ENCODE measurements around the gene LPCAT3. TPM values are rescaled to one million over a fixed set of nuclear protein-coding genes. Genes with fewer than 3 reads are reported as not detected.
A peak's percentile ranks its signal among the peaks of the same experiment; 100 is the strongest.
"Not testable (repeated sequence)": the region's sequence is repeated elsewhere in the genome, so short reads cannot be mapped to it uniquely, and the experiment has no call there.

LPCAT3 gene
- polyA plus RNA-seq, 4 donors, result 49.7 to 65.7 (median 64.2) TPM

DNA sequence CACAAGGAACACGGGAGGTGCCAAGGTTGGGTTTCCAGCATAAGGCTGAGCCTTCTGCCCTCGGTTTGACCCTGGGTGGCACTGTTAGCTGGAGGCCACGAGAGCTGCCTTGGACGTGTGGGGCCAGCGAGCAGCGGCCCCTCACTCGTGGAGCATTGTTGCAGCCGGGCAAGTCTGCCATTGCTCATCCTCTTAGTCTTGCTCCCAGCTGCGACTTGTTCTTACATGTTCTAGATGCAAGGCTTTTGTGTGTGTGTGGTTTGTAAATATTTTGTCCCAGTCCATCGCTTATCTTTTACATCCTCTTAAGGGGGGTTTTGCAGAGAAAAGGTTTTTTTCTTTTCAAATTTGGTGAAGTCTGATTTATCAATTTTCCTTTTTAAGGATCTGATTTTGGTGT, 21.1 kb upstream of the LPCAT3 start:
- no peak for DNase-seq (ENCODE audit: low read depth in 4 of 4, low spot score in 2 of 4)

DNA sequence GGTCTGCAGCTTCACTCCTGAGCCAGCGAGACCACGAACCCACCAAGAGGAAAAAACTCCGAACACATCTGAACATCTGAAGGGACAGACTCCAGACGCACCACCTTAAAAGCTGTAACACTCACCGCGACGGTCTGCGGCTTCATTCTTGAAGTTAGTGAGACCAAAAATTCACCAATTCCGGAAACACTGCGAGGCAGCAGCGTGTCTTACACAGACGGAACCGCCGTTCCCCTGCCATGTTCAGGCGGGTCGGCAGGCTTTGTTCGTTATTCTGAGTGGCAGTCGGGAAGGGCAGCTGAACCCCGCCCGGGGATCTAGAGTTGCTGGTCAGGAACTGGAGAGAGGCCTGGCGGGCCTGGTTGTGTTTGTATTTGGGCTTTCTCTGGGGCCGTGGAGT, 20.3 kb upstream of the LPCAT3 start:
- no peak for DNase-seq (ENCODE audit: low read depth in 4 of 4, low spot score in 2 of 4)

DNA sequence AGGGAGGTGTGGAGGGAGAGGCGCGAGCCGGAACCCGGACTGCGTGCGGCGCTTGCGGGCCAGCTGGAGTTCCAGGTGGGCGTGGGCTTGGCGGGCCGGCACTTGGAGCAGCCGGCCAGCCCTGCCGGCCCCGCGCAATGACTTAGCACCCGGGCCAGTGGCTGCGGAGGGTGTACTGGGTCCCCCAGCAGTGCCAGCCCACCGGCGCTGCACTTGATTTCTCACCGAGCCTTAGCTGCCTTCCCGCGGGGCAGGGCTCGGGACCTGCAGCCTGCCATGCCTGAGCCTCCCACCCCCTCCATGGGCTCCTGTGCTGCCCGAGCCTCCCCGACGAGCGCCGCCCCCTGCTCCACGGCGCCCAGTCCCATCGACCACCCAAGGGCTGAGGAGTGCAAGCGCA, 19.1 kb upstream of the LPCAT3 start:
- not testable (repeated sequence) for DNase-seq (ENCODE audit: low read depth in 4 of 4, low spot score in 2 of 4)

DNA sequence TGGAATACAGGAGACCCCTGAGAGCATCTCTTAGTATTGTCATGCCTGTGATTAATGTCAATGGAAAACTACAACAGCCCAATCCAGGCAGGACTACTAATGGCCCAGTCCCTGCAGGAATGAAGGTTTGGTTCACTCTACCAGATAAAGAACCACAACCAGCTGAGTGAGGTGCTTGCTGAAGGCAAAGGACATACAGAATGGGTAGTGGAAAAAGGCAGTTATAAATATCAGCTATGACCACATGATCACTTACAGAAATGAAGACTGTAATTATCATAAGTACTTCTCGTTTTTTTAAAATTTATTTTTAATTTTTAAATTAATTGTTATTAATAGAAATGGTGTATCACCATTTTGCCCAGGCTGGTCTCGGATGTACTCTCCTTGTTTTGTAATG, 17.2 kb upstream of the LPCAT3 start:
- DNase-seq (ENCODE audit: low read depth in 4 of 4, low spot score in 2 of 4), result no peak

DNA sequence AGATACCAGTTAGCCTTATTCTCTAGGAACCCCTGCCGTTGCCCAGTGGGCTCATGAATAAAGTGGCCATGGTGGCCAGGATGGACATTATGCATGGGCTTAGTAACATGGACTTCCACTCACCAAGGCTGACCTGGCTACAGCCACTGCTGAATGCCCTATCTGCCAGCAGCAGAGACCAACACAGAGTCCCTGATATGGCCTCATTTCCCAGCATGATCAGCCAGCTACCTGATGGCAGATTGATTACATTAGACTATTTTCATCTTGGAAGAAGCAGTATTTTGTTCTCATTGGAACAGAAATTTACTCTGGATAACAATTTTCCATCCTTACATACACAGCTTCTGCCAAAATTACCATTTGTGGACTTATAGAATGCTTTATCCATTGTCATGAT, 16.2 kb upstream of the LPCAT3 start:
- DNase-seq (ENCODE audit: low read depth in 4 of 4, low spot score in 2 of 4), result no peak

DNA sequence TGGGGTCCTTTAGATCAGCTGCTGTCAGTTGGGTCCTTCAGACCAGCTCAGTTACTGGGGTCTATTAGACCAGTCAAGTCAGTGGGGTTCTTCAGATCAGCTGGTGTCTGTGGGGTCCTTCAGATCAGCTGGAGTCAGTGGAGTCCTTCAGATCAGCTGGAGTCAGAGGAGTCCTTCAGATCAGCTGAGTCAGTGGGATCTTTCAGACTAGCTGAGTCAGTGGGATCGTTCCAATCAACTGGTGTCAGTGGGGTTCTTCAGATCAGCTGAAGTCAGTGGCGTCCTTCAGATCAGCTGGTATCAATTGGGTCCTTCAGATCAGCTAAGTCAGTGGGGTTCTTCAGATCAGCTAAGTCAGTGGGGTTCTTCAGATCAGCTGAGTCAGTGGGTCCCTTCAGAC, 14.7 kb upstream of the LPCAT3 start:
- DNase-seq (ENCODE audit: low read depth in 4 of 4, low spot score in 2 of 4), result no peak

DNA sequence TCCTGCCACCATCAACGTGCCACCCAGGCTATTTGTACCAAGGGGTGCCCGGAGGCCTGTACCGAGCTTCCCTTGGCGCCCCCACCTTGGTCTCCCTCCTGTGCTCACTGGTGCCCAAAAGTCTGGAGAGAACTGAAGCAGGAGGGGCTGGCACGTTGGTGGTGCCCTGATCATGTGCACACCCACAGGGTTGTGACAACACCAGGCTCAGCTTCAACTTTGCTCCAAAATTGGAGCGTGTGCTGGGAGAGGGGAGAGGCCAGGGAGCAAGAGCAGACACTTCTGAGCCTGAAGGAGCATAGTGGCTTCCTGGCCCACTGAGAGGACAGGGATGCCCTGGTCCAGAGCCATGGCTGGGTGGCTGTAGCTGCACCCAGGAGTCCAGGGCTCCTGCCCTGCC, 13.0 kb upstream of the LPCAT3 start:
- no peak for DNase-seq (ENCODE audit: low read depth in 4 of 4, low spot score in 2 of 4)

DNA sequence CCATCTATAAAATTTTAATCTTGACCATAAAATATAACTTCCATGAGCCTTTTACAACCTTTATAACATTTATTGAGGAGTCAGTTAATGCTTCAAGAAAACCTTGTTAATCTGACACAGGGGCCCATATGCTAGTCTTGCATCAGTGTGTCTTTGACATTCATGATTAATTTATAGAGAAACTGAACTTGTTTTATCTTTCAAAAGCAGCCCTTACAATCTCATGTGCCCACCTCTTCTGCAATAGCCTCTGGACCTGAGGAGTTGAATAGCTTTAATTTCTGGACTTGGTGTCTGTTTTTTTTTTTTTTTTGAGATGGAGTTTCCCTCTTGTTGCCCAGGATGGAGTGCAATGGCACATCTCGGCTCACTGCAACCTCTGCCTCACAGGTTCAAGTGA, 8.6 kb upstream of the LPCAT3 start:
- no peak for DNase-seq (ENCODE audit: low read depth in 4 of 4, low spot score in 2 of 4)

DNA sequence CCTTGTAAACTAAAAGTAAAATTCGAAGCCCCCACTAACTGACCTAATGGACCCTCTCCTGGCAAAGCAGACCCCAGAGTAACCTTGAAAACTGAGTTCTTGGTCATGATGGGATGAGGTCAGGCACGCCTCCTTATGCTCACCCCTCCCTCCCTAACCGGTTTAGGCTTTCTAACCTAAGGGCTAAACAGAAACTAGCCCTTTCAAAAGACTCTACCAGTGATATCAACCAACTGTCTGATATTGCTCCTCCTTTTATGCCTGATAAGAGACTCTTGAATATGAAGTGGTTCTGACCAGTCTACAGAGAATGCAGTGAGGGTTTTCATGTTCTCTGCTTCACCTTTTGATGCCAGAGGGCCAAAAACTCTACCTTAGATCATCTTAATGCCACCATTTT, 4.8 kb upstream of the LPCAT3 start:
- no peak for DNase-seq (ENCODE audit: low read depth in 4 of 4, low spot score in 2 of 4)

DNA sequence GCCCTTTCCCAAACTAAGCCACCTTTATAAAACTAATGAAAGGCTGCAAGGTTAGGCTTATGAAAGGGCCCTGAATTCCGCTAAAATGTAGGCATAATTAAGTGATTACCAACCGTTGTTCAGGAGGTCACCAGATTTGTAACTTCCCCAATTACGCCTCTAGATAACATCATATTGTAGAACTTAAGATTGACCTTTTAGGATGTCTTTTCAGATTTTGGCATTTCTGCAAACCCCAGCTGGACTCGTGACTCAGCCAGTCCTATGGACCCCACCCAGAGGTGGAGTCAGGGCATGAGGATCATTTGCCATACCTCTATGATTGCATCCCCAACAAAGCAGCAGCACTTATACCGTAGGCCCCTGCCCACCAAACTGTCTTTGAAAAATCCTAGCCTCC, 3.7 kb upstream of the LPCAT3 start:
- DNase-seq (ENCODE audit: low read depth in 4 of 4, low spot score in 2 of 4), result no peak

DNA sequence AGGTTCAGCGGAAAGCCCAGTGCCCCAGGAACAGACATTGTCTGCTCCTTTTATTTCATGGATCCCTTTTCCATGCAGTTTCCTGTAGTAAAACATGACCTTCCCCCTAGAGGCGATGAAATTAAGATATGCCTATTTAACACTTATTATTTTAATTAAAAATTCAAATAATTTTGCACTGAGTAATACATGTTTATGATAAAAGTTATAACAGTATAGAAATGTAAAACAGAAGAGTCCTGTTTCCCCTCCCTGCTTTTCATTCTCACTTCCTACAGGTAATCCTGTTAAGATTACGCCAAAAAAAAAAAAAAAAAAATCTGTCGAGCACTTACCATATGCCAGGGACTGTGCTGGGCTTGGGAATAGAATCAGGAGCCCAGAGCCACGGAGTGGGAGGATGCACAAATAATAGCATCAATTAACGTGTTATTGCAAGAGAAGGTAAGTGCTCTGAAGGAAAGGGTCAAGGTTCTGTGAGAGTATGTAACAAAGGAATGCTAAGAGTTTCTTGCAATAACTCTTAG, 830 bp upstream of the LPCAT3 start:
- peak in 1 of 4 donors; percentile 1 for DNase-seq (ENCODE audit: low read depth in 4 of 4, low spot score in 2 of 4)

DNA sequence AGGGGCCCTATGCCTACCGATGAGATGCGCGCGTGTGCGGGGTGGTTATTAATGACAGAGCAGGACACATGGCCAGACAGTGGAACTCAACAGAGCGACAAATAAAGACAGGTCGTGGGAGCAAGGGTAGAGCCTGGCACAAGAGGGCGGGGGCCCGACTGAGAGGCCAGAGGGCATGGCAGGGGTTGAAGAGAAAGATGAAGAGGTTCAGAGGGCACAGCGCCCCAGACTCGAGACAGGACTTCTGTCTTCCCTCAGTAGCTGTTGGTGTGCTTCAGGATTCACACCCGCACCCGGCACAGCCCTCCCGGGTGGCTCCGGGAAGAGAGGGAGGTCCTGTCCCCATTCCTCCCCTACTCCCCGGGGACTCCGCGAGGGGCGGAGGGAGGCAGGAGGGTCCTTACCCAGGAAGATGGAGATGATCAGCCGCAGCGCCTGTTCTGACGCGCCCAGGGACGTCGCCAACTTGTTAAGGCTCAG, 366 bp downstream of the LPCAT3 start:
- DNase-seq (ENCODE audit: low read depth in 4 of 4, low spot score in 2 of 4), result peak in 1 of 4 donors; percentile 4

DNA sequence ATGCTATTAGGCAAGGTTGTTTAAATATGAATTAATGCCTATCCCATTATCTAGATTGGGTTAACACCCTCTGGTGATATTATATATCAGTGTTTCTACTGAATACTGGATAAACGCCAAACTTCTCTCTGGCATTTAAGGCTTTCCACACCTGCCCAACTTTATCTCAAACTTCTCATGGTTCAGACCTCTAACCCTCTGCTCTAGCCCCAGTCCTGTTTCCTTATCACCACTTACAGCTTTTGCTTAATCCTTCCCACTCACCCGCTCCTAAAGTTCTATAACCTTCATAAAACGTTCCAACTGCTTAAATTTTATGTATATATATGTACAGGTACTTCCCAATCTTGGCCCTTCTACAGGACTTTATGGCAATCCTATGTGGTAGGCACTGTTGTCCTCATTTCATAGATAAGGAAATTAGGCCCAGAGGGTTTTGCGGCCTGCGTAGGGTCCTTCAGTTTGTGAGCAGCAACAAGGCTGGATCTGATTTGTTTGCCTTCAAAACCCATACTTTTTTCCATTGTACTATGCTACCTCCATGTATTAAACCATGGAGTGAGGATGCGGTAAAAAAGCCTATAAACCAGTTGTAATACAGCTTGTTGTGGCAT, 1.2 kb downstream of the LPCAT3 start:
- DNase-seq (ENCODE audit: low read depth in 4 of 4, low spot score in 2 of 4), result no peak

DNA sequence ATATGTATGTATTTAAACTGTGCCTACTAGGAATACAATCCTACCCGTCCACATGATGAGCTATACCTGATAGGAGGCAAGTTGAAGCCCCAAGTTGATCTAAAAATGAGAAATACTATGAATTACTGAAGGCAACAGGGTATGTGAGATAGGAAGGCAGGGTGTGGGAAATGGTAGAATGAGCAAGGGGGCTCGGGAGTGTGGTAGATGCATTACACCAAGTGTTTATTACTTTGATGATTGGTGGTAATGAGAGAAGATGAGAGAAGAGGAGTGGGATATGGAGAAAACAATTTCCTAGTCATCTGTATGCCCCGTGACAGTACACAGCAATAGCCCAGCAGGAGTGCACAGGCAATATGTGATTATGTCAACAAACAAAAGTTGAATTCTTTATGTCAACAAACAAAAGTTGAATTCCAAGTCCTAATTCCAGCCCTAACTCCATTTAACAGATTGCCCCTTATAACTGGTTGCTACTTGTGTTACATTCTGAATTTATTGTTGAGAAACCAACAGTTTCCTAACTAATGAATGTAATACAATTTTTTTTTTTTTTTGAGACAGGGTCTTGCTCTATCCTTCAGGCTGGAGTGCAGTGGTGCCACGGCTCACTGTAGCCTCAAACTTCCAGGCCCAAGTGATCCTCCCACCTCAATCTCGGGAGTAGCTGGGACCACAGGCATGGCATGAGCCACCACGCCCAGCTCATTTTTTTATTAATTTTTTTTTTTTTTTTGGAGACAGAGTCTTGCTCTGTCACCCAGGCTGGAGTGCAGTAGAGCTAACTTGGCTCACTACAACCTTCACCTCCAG, 2.5 kb downstream of the LPCAT3 start:
- DNase-seq (ENCODE audit: low read depth in 4 of 4, low spot score in 2 of 4), result no peak

DNA sequence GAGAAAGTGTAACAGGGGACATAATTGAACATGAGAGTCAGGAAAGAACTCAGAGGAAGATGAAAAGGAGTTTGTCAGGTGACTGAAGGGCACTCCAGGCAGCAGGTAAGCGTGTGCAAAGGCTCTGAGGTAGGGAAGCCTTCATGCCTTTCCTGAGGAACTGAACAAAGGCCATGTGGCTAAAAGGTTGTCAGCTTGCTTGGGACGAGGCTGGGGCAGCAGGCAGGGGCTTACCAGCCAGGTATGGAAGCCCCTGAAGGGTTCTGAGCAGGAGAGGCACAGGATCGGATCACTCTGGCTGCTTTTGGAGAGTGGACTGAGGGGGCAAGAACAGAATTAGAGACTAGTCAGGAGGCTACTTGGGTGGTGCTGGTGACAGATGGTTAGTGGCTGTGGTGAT, 5.2 kb downstream of the LPCAT3 start:
- DNase-seq (ENCODE audit: low read depth in 4 of 4, low spot score in 2 of 4), result no peak

DNA sequence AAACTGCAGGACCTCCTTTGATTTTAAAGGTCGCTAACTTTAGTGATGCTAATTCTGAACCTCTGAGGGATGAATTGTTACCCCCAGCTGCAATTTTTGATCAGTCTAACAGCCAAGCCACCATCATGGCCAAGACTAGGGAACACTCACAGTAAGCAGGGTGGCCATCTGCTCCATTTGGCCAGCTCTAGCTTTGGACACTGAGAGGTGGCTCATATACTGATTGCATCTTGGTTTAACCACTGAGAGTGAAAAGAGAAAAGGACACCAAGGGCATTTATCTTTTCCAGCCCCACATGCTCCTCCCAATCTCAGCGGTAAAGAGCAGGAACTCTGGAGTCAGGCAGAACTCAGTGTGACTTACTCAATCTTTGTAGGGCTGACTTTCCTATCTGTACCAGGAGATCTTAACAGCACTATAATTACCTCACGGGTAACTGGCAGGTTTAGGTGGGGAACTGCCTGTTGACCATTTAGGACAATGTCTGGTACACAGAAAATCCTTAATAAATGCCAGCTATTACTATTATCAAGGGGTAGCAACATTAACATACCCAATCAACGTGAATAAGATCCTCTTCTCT, 6.2 kb downstream of the LPCAT3 start:
- DNase-seq (ENCODE audit: low read depth in 4 of 4, low spot score in 2 of 4), result no peak

DNA sequence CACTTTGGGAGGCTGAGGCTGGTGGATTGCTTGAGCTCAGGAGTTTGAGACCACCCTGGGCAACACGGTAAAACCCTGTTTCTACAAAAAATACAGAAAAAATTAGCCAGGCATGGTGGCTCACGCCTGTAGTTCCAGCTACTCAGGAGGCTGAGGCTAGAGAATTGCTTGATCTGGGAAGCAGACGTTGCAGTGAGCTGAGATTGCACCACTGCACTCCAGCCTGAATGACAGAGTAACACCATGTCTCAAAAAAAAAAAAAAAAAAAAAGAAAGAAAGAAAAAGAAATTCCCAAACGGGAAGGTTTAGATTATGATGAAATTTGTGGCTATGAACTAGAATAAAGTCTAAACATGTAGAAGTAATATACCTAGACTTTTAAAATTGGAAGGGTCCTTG, 6.9 kb downstream of the LPCAT3 start:
- not testable (repeated sequence) for DNase-seq (ENCODE audit: low read depth in 4 of 4, low spot score in 2 of 4)

DNA sequence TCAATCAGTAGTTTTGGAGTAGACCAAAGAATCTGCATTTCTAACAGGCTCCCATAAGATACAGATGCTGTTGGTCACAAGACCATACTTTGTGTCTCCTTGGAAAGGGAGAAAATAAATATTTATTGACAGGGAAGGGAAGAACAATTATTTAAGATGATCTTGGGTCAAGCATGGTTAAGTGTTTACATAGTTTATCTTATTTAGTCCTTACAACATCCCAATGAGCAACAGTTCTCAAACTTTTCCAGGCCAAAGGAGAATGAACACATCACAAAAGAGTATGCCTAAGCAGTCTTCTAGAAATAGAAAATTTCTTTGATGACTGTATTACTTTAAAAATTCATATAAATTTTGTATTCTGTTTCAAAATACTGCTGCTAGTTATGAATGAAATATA, 8.8 kb downstream of the LPCAT3 start:
- DNase-seq (ENCODE audit: low read depth in 4 of 4, low spot score in 2 of 4), result no peak

DNA sequence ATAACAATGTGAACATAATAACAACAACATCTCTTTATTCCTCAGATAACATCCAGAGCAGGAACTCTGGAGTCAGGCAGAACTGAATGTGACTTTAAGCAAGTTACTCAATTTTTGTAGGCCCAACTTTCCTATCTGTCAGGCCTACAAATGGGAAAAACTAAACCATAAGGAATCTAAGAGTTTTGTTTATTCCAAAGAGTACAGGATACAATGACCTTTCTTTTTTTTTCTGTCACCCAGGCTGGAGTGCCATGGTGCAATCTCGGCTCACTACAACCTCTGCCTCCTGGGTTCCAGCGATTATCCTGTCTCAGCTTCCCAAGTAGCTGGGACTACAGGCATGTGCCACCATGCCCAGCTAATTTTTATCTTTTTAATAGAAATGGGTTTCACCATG, 9.4 kb downstream of the LPCAT3 start:
- DNase-seq (ENCODE audit: low read depth in 4 of 4, low spot score in 2 of 4), result no peak

DNA sequence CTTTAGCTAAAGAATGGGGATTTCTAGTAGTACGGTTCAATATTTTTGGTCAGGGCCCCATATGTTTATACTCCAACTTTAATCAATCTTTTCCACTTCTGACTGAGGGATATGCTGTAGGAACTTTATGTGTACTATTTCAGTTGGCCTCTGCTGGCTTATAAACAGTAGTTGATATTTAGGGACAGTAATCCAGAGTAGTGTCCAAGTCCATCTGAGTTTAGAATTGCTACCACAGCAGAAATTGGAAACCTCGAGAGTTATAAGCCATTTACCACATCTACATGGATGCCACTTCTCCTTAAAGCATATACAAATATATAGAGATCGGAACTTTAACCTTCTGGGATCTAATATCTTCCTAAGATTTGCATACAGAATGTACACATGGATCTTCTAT, 11.6 kb downstream of the LPCAT3 start:
- no peak for DNase-seq (ENCODE audit: low read depth in 4 of 4, low spot score in 2 of 4)

DNA sequence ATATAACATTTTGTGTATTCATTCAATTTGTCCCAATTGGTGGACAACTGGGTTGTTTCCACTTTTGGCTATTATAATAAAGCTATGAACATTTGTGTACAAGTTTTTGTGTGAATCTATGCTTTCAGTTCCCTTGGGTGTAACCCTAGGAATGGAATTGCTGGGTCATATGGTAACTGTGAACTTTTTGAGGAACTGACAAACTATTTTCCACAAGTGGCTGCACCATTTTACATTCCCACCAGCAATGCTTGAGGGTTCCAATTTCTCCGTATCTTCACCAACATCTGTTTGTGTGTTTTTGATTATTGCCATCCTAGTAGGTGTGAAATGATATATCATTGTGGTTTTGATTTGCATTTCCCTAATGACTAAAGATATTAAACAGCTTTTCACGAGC, 13.0 kb downstream of the LPCAT3 start:
- DNase-seq (ENCODE audit: low read depth in 4 of 4, low spot score in 2 of 4), result no peak

DNA sequence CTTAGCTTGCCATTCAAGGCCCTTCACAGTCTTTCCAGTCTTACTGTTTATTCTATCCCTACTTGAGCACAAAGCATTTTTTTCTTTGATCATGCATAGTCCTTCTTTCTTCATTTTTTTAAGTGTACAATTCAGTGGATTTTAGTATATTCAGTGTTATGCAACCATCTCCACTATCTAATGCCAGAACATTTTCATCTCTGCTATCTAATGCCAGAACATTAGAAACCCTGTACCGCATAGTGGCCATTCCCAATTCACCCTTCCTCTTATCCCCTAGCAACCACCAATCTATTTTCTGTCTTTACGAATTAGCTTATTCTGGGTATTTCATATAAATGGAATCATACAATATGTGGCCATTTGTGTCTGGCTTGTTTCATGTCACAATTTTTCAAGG, 13.4 kb downstream of the LPCAT3 start:
- DNase-seq (ENCODE audit: low read depth in 4 of 4, low spot score in 2 of 4), result no peak

Measured in left renal cortex interstitium (tissue), 4 donors.